Globus pallidus (tissue), 1 donor: Measurements from ENCODE around the gene RPL18.
"Not testable (repeated sequence)": the region's sequence is repeated elsewhere in the genome, so short reads cannot be mapped to it uniquely, and the experiment has no call there.

Source experiments
- DNase-seq: peaks from one replicate; pipeline ENCODE4 v3.0.0-alpha.2; 2015; ENCODE audit warnings: low spot score

Gene RPL18

GRCh38 chr19:48644839-48645619 lies 26.1 kb upstream of the RPL18 start:
- peak; percentile 91 for DNase-seq

- DNase-seq: no peak
Observed at GRCh38 chr19:48644355-48644754, 25.4 kb upstream of the RPL18 start.

- DNase-seq: no peak
Observed at GRCh38 chr19:48642862-48643261, 23.9 kb upstream of the RPL18 start.

DNA sequence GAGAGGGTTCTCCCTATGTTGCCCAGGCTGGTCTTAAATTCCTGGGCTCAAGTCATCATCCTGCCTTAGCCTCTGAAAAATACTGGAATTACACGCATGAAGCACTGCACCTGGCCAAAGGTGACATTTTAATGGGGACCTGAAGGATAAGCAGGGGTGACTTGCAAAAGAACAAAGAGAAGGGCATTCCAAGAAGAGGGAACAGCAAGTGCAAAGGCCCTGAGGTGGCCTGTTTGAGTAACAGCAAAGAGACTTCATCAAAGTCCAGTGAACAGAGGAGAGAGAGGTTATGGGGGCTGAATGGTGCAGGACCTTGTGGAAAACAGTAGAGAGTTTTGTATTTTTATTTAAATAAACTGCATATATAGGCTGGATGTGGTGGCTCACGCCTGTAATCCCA lies 22.9 kb upstream of the RPL18 start:
- no peak for DNase-seq

DNA sequence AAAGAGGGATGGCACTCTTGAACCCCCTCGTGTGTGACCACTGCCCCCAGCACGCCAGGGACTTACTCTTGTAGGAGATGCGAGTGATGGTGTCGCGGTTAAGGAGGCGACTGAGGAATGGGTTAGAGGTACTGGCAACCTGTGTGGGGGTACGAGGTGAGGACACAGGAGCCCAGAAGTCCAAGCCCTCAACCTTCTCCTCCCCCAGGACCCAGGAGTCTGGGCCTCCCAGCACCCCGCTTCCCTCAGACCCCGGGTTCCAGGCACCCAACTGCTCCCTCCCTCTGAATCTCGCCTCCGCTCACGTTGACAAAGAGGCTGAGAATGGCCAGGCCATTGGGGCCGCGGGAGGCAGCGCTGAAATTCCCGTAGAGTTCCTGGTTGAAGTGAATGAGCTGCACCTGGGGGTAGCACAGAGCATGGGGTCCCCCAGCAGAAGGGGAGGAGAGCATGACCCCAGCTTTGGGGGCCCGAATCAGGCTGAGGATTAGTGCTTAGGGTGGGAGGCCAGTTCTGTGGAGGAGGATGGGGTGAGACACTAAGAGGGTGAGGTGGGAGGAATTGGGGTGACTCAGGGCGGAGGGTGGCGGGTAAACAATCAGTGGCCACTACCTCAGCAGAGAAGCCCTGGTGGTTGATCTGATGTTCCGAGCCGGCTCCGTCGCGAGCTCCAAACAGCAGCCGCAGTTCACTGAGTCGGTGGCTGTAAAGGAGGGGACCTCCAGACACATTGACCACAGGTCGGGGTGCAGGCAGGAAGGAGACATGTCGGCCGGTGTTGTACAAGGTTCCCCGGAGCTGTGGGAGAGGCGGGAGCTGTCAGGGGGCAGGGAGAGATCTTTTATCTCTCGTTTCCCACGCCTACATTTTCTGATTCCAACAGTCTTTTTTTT lies 20.8 kb upstream of the RPL18 start:
- no peak for DNase-seq

DNA sequence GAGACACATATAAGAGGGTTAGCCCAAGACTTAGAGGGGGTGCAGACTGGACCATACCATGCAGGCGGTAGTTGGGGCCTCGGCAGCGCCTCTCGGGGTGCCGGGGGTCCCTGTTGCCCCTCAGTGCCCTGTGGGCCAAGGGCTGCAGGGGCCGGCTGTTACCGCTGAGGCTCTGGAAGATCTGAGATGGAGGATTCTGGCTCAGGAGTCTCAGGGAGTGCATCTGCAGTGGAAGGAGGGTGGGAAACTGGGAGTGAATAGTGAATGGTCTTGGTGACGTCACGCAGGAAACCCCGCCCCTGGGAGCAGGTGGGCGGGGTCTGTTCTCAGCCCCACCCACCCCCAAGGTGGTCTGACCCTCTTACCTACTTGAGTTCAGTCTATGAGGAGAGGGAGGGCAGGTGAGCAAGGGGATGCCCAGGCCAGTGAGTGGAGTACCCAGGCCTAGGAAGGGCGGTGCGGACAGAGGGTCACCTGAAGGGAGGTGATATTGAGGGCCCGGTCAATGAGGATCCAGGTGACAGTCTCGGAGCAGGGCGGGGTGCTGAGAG lies 19.9 kb upstream of the RPL18 start:
- DNase-seq: no peak

- DNase-seq: peak; percentile 95
Observed at GRCh38 chr19:48637948-48638830, 19.2 kb upstream of the RPL18 start.

DNA sequence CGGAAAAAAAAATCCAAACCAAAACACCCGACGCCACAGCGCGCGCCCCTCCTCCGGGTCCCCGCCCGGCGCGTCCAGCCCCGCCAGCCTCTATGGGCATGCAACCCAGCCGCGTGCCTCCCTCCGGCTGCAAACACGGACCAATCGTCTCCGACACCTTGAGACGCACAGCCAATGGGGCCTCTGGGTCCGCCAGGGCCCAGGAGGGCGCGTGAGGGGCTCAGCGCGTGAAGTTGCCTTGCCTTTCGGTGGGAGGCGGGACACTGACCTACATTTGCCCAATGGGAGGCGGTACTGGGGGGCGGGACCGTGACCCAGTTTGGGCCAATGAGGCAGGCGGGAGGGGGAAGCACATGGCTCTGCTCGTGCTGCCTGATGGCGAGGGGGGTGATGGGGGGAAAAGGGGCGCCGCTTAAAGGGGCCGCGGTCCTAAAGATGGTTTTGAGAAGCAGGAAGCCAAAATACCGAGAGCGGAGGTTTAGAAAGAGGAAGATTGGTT lies 18.5 kb upstream of the RPL18 start:
- peak; percentile 99 for DNase-seq

DNA sequence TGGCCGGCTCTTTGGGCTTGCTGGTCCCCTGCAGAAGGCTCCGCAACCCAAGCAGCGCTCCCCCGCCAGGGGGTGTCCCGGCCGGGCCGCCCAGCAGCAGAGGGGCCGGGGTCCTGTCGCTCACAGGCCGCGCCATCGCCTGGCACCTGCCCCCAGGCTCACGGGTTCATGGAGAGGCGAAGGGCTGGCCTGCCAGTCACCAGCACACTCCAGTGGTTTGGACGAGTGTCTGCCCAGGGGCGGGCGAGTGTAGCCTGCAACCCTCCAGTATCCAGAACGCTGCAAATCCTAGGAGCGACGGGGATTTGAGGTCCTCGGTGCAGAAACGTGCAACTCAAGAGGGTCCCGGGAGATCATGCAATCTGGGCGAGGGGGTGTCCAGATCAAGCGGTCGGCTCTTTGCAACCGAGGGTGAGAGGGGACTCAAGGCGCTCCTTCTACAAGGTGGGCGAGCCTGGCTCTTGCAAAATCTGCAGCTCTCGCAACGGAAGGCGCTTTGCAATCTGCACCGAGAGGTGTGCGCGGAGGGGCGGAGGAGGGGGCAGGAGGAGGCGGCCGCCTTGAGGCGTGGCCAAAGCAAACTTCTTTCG lies 18.0 kb upstream of the RPL18 start, which contains the start of gene DBP:
Gene DBP (minus strand): TSS at position 521 of the 590 bp plus-strand sequence. CDS start 385 bp downstream, at position 136.
- no peak for DNase-seq

DNA sequence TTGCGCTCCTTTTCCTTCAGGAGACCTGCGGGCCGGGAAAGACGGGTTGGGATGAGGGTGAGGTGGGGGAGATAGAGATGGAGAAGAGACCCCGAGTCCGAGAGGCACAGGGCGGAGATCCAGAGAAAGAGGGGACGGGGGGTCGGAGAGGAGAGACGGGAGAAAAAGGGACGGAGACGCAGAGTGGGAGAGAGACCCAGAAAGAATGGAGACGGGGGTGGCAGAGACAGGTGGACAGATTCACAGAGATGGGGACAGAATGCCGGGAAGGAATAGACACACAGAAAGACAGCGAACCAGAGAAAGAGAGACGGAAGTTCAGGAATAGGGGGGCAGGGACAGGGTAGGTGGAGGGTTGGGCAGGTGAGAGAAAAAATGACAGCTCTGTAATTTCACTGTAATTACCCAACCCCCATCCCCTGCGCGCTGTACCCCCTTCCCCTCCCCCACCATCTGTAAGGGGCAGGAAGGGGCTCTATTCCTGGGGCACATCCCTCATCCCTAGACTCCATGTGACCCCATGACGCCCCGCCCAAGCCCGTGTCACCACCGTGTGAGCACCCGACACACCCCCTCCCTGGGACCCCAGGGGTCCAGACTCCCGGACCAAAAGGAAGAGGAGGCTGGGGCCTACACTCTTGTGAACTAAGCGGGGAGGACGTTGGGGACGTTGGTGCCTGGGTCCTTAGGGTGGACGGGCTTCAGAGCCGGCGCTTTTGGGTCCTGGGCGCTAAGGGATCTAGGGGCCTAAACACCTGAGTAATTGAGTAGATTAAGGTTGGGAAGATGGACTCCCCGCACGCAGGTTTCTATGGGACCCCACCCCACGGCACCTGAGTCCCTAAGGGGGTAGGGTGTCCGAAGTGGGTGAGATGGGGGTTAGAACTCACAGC lies 17.2 kb upstream of the RPL18 start:
- DNase-seq: no peak

DNA sequence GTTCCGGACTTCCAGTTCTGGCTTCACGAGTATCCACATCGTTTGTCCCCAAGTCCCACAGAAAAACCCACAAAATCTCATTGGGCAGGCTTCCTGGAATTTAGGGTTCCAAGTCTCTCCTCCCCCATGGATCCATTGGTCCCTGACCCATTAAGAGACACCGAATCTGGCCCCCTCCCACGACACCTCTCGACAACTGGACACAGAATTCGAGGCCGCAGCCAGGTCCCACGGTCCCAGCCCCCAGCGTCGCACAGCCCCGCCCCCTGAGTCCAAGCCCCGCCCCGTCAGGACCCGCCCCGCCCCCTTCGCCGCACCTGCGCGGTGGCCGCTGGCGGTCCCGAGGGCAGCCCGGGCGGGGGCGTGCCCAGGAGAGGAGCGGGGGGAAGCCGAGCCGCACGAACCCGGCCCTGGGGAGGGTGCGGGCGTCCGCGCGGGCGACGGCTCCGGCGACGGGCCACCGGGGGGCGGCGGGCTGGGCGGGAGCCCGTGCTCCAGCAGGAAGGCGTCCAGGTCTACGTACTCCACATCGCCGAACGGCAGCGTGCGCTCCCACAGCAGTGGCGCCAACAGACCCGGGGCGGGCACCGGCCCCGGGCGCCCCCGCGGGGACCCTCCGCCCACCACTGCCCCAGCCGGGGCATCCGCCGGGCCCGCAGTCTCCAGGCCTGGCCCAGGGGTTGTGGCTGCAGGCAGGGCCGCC lies 16.4 kb upstream of the RPL18 start:
- DNase-seq: peak; percentile 65

DNA sequence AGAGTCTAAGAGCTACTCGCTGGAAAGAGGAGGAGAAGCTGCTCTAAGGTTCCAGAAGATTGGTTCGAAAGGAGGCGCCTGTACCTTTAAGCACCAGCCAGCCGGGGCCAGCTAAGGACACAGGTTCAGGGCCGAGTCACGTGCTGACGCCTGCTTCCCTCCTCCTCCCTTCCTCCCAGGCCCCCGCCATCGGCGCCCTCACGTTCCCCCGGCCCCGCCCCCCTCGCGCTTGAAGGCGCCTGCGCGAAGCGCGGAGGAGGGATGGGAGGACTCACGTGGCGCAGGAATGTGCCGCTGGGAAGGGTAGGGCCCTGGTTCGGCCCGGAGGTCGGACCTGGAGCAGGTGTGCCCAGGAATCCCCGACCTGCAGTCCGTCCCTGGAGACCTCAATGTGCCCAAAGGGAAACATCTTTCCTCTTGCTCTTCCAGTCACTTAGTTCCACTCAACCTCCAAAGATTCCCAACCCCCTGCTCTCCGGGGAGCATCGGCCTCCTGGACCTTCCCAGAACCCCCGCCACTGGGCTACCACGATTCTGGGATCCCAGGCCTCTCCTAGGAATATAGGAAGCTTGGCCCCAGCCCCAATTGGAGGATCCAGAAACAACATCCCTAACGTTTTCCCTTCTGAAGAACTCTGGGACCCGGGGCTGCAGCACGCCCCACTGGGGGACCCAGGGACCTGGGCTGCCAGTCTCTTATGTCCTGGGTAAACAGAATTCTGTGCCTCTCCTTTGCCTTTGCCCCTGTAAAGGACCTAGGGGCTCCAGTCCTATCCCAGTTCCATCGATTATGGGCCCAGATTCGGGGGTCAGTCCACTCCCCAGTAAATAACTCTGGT lies 15.7 kb upstream of the RPL18 start:
- peak; percentile 92 for DNase-seq

DNA sequence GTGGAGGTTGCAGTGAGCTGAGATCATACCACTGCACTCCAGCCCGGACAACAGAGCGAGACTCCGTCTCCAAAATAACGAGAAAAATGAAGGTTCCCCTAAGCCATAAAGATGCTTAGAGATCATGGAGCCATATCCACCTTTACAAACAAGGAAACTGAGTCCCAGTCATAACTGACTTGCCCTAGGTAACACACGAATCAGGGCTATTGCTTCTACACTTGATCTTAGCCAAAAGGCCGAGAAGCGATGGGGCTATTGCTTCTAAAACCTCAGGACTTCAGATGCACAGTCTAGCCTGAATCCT lies 15.0 kb upstream of the RPL18 start:
- no peak for DNase-seq

GRCh38 chr19:48633148-48634035 lies 14.4 kb upstream of the RPL18 start:
- DNase-seq: no peak

DNA sequence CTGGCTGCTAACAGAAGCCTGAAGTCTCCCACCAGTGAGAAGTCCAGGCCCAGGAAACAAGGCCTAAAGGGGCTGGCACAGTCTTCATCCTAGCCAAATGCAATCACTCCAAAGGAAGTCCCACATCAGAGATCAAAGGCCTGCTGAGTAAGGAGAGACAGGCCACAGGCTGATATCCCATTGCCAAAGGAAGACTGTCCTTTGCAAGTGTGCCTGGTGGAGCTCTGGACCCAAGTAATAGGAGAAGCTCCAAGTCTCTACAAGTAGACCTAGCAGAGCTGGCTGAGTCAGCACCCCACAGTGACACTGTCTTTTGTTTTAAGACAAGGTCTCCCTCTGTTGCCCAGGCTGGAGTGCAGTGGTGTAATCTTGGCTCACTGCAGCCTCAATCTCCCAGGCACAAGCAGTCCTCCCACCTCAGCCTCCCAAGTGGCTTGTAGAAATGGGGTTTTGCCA lies 13.7 kb upstream of the RPL18 start:
- DNase-seq: no peak

GRCh38 chr19:48632286-48632685 lies 13.3 kb upstream of the RPL18 start:
- not testable (repeated sequence) for DNase-seq

- DNase-seq: no peak
Observed at GRCh38 chr19:48631225-48631624, 12.2 kb upstream of the RPL18 start.
